ENCODE results near the gene IMMP2L. TPM values are rescaled to one million over a fixed set of nuclear protein-coding genes. Genes with fewer than 3 reads are reported as not detected.

The IMMP2L gene
- total and polyA plus RNA-seq, 2 of the 8 experiments (the other 6 are each of a cell fraction or from before 2014, with no cell fraction given), result 2.3 to 10.1 TPM

- no peak overlapping the region for H2AFZ ChIP-seq (ENCODE audit: low read length)
- H3K4me3 ChIP-seq (ENCODE audit: extremely low read depth in 1 of 4, insufficient read depth in 2 of 4, low read depth in 3 of 4, low read length in 4 of 4), result no peak overlapping the region
- H4K20me1 ChIP-seq (replicated peaks in 1 of 2; ENCODE audit: control insufficient read depth in 1 of 2, insufficient read depth in 2 of 2, low read length in 2 of 2), result no peaks in the 10 kb centered on the region
- H3K79me2 ChIP-seq (ENCODE audit: control insufficient read depth in 1 of 2, insufficient read depth in 2 of 2, low read length in 2 of 2), result no peaks in the 10 kb centered on the region
- no peak overlapping the region for H4K91ac ChIP-seq (replicated peaks; ENCODE audit: insufficient read length, low read length)
- no peaks in the 10 kb centered on the region for H3K23me2 ChIP-seq (ENCODE audit: low read depth, low read length)
- H2BK20ac ChIP-seq (ENCODE audit: low read length), result no peak overlapping the region
- CTCF ChIA-PET (ENCODE audit: partially characterized antibody), result no interaction called here
- no peak overlapping the region for H3K14ac ChIP-seq (ENCODE audit: insufficient read length)
- H2BK5ac ChIP-seq (ENCODE audit: low read depth, low read length), result no peak overlapping the region
- no peak overlapping the region for H4K5ac ChIP-seq (ENCODE audit: insufficient read length, low read depth, low read length)
- H2BK12ac ChIP-seq (ENCODE audit: low read depth, low read length), result no peak overlapping the region
- POLR2A ChIA-PET (ENCODE audit: partially characterized antibody), result interaction anchor here (0.6 kb wide), 1 partner anchor 49 kb away, joined by 3 read pairs; no protein-coding TSS in a partner anchor
- DNase-seq (ENCODE audit: low read depth in 1 of 2, low spot score in 2 of 2), result no peak
- H3K9me3 ChIP-seq (ENCODE audit: insufficient read depth in 2 of 2, low read depth in 1 of 2, low read length in 1 of 2), result no peaks in the 10 kb centered on the region
- no peak overlapping the region for H2AK5ac ChIP-seq (ENCODE audit: low read depth, low read length)
- no peak overlapping the region for H3K23ac ChIP-seq (ENCODE audit: insufficient read length)
- no peak overlapping the region for H3K4ac ChIP-seq (replicated peaks; ENCODE audit: insufficient read length, low read depth, low read length)
- TF ChIP-seq KDM1A (IDR thresholded peaks at IDR 0.05; ENCODE audit: borderline replicate concordance, low read length) (no peak), RNF2 (IDR thresholded peaks at IDR 0.05; ENCODE audit: borderline replicate concordance, low read depth, low read length, missing control alignments, poor library complexity, severe bottlenecking) (no peak)
- TF ChIP-seq, protein P1, sequence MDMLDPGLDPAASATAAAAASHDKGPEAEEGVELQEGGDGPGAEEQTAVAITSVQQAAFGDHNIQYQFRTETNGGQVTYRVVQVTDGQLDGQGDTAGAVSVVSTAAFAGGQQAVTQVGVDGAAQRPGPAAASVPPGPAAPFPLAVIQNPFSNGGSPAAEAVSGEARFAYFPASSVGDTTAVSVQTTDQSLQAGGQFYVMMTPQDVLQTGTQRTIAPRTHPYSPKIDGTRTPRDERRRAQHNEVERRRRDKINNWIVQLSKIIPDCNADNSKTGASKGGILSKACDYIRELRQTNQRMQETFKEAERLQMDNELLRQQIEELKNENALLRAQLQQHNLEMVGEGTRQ (IDR thresholded peaks at IDR 0.05; ENCODE audit: low read length), result no peak
- H3K27ac ChIP-seq (ENCODE audit: low read depth, low read length), result no peak overlapping the region
- WGBS, 2 experiments (ENCODE audit: extremely low coverage in 1 of 2, insufficient coverage in 1 of 2, insufficient read length in 1 of 2, insufficient replicate concordance in 2 of 2, low coverage in 1 of 2, low lambda C conversion rate in 2 of 2, missing lambda C conversion rate in 1 of 2), result 97% methylated on average over 4 of the region's 4 CpGs; no CpG with 5 or more reads in 1 of the 2 experiments
- no peaks in the 10 kb centered on the region for H3K36me3 ChIP-seq (ENCODE audit: control insufficient read depth in 2 of 4, insufficient read depth in 4 of 4, low read length in 3 of 4)
- no peak overlapping the region for H3K4me2 ChIP-seq (ENCODE audit: insufficient read depth in 1 of 2, low read depth in 2 of 2, low read length in 2 of 2)
- H3K4me1 ChIP-seq (replicated peaks in 1 of 4; ENCODE audit: control insufficient read depth in 3 of 4, insufficient read depth in 4 of 4, low read length in 3 of 4), result no peaks in the 10 kb centered on the region
- H3K9ac ChIP-seq (replicated peaks in 1 of 4; ENCODE audit: extremely low read depth in 1 of 4, low read depth in 3 of 4, low read length in 3 of 4), result no peak overlapping the region
- no peak overlapping the region for H2BK15ac ChIP-seq (ENCODE audit: low read length)
- FAIRE-seq, result no peak
- H3K79me1 ChIP-seq (ENCODE audit: low read depth, low read length), result no peaks in the 10 kb centered on the region
- no peak overlapping the region for H3K56ac ChIP-seq (replicated peaks; ENCODE audit: insufficient read length, low read depth, low read length)
- H3K27me3 ChIP-seq (replicated peaks in 1 of 4; ENCODE audit: control insufficient read depth in 3 of 4, extremely low read depth in 1 of 4, insufficient read depth in 3 of 4, low read length in 3 of 4), result no peaks in the 10 kb centered on the region
- H4K8ac ChIP-seq (ENCODE audit: extremely low read depth, insufficient read depth, low read length), result no peak overlapping the region
- no peak overlapping the region for H3K18ac ChIP-seq (ENCODE audit: extremely low read depth, low read length)
- no peak overlapping the region for H2BK120ac ChIP-seq (replicated peaks; ENCODE audit: low read depth, low read length)
Observed at GRCh38 chr7:111477462-111478225, 84.6 kb downstream of the IMMP2L start.

Data from H1 (cell line).